K562 (cell line): Measurements from ENCODE around the gene SPATA32. TPM values are rescaled to one million over a fixed set of nuclear protein-coding genes. Genes with fewer than 3 reads are reported as not detected.
A peak's percentile ranks its signal among the peaks of the same experiment; 100 is the strongest.

ENCODE experiments used
- CEBPG ChIP-seq, 3 experiments: fragments of 200-800 bp in 1 of 3; sonication (Bioruptor generic) in 1 of 3; sonication (generic) in 1 of 3; formaldehyde crosslinking in 1 of 3; IDR thresholded peaks in 2 of 3; conservative IDR thresholded peaks in 1 of 3; 2 replicates each; pipeline versions ENCODE4 v1.6.1 to v1.8.0; 2016 to 2022; ENCODE audit warnings: missing compliant biosample characterization in 2 of 3, missing genetic modification characterization in 2 of 3, mild to moderate bottlenecking in 1 of 3, missing genetic modification reagents in 1 of 3
- CSDE1 ChIP-seq, 2 experiments: fragments of 450-650 bp; IDR thresholded peaks; 2 replicates each; pipeline ENCODE4 v1.6.1; 2016; ENCODE audit warnings: mild to moderate bottlenecking in 1 of 2
- ETV5 ChIP-seq: sonication (generic); formaldehyde crosslinking; IDR thresholded peaks from 2 replicates; pipeline ENCODE4 v1.4.0; 2020; ENCODE audit warnings: low read depth, mild to moderate bottlenecking, missing genetic modification reagents
- MBD2 ChIP-seq: sonication (generic); IDR thresholded peaks from 2 replicates; pipeline ENCODE4 v1.6.1; 2016; ENCODE audit warnings: low read depth, borderline replicate concordance
- NCOA4 ChIP-seq: fragments of 450-650 bp; IDR thresholded peaks from 2 replicates; pipeline ENCODE4 v1.6.1; 2018; ENCODE audit warnings: mild to moderate bottlenecking; ENCODE audit not compliant: partially characterized antibody
- NR2F6 ChIP-seq: fragments of 450-650 bp; formaldehyde crosslinking; IDR thresholded peaks from 2 replicates; pipeline ENCODE4 v1.4.0; 2020; ENCODE audit warnings: mild to moderate bottlenecking
- SETDB1 ChIP-seq: IDR thresholded peaks from one replicate; pipeline ENCODE4 v1.6.1; 2012; ENCODE audit warnings: low read length, control low read depth, inconsistent platforms
- YY1 ChIP-seq, 3 experiments: IDR thresholded peaks; 2 replicates each; pipeline ENCODE4 v1.6.1; 2011; ENCODE audit warnings: low read length in 2 of 3, mild to moderate bottlenecking in 2 of 3, moderate library complexity in 2 of 3, borderline replicate concordance in 1 of 3, control low read depth in 1 of 3, low read depth in 1 of 3; ENCODE audit not compliant: insufficient read depth in 3 of 3, insufficient replicate concordance in 2 of 3, control insufficient read depth in 1 of 3, insufficient read length in 1 of 3; ENCODE audit errors: extremely low read depth in 1 of 3
- ZNF780A ChIP-seq: fragments of 250-450 bp; sonication (Bioruptor Pico); IDR thresholded peaks from 2 replicates; pipeline ENCODE4 v1.5.0; 2021; ENCODE audit warnings: mild to moderate bottlenecking
- polyA plus RNA-seq, 8 experiments: library from polyadenylated mRNA; depleted of rRNA in 4 of 8; stranded (reverse) in 5 of 8; unstranded in 3 of 8; fragments of >200 nt; fragmentation: Nextera tagmentation in 2 of 8; fragmentation: Illumina TruSeq in 1 of 8; extraction: Ambion mirVana in 2 of 8; extraction: Trizol in 1 of 8; gene quantifications; 2 replicates each; pipeline versions ENCODE4 v1.2.1 to v1.2.3, GENCODE V29; 2011 to 2014; ENCODE audit warnings: inconsistent platforms in 1 of 8, missing spikeins in 1 of 8
- total RNA-seq, 7 experiments: library from RNA; depleted of rRNA in 6 of 7; stranded (reverse); fragments of >200 nt in 6 of 7; fragmentation: Illumina TruSeq in 2 of 7; extraction: Trizol in 2 of 7; gene quantifications; 2 replicates each; pipeline versions ENCODE4 v1.2.1 to v1.2.3, GENCODE V29; 2011 to 2021; ENCODE audit warnings: low replicate concordance in 1 of 7
- TF ChIP-seq, protein P1 (sequence below): IDR thresholded peaks from 2 replicates; pipeline ENCODE4 v1.6.1; 2011; ENCODE audit warnings: borderline replicate concordance, low read depth, mild to moderate bottlenecking, moderate library complexity, low read length; ENCODE audit not compliant: insufficient read depth, poor library complexity, severe bottlenecking
- TF ChIP-seq, protein P2 (sequence below): fragments of 450-650 bp; formaldehyde crosslinking; conservative IDR thresholded peaks from 2 replicates; pipeline ENCODE4 v1.4.0; 2022; ENCODE audit warnings: mild to moderate bottlenecking, missing genetic modification characterization
- TF ChIP-seq, protein P3 (sequence below): sonication (generic); formaldehyde crosslinking; IDR thresholded peaks from 2 replicates; pipeline ENCODE4 v1.8.1; 2023; ENCODE audit warnings: mild to moderate bottlenecking, missing genetic modification reagents, moderate library complexity
- TF ChIP-seq, protein P4 (sequence below): fragments of 250-450 bp; sonication (Bioruptor Pico); IDR thresholded peaks from 2 replicates; pipeline ENCODE4 v1.4.0; 2020; ENCODE audit warnings: mild to moderate bottlenecking, moderate library complexity, borderline replicate concordance
- TF ChIP-seq, protein P5 (sequence below): sonication (generic); formaldehyde crosslinking; IDR thresholded peaks from 2 replicates; pipeline ENCODE4 v1.8.1; 2022; ENCODE audit warnings: missing genetic modification reagents
- TF ChIP-seq, protein P6 (sequence below): sonication (generic); formaldehyde crosslinking; IDR thresholded peaks from 2 replicates; pipeline ENCODE4 v1.8.0; 2022; ENCODE audit warnings: mild to moderate bottlenecking, low read depth, missing genetic modification reagents

SPATA32 gene
- total and polyA plus RNA-seq, 9 of the 15 experiments (the other 6 are each of a cell fraction or from before 2014, with no cell fraction given) = 0.03 to 0.06 TPM; not detected in 7

DNA sequence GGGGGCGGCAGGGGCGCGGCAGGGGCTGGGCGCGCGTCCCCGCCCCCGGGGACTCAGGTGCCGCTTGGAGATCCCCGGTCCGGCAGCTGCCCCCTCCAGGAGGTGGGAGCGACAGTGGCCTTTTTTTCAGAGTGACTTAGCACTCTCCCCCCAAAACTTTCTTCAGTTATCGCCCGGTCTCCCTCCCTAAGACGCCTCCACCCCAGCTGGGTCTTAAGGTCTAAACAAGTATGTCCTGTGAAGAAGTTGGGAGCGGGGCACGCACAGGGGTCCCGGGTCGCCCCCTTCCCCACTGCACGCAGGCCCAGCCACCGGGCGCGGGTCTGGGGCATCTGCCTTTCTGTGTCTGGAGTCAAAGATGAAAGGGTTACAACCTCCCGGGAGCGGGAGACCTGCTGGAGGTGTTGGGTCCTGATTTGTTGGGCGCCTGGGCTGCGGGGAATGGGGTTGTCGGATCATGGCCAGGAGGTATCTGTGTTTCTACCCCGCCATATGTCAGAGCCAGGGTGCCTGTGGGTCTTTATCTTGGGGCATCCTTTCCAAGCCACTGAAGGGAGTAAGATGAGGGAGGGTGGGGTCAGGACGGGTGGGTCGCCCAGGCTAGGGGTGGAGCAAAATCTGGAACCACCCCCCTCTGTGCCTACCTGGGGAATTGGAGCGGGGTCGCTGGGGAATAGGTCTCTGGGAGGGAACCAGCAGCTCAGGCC lies 39.5 kb downstream of the SPATA32 start (continued):
- TF ChIP-seq, protein P1, sequence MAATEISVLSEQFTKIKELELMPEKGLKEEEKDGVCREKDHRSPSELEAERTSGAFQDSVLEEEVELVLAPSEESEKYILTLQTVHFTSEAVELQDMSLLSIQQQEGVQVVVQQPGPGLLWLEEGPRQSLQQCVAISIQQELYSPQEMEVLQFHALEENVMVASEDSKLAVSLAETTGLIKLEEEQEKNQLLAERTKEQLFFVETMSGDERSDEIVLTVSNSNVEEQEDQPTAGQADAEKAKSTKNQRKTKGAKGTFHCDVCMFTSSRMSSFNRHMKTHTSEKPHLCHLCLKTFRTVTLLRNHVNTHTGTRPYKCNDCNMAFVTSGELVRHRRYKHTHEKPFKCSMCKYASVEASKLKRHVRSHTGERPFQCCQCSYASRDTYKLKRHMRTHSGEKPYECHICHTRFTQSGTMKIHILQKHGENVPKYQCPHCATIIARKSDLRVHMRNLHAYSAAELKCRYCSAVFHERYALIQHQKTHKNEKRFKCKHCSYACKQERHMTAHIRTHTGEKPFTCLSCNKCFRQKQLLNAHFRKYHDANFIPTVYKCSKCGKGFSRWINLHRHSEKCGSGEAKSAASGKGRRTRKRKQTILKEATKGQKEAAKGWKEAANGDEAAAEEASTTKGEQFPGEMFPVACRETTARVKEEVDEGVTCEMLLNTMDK = no peak
- TF ChIP-seq SETDB1 (no peak), ZNF780A (CRISPR knock-in tag) (no peak), CSDE1 (IDR thresholded peaks at IDR 0.05) (no peak), YY1 (IDR thresholded peaks at IDR 0.05; ENCODE audit: borderline replicate concordance in 1 of 3, control insufficient read depth in 1 of 3, extremely low read depth in 1 of 3, insufficient read depth in 3 of 3, insufficient read length in 1 of 3, insufficient replicate concordance in 2 of 3, low read depth in 1 of 3, low read length in 2 of 3) (no peak), NCOA4 (no peak), ETV5 (CRISPR knock-in tag) (no peak), CEBPG (CRISPR knock-in tag; IDR thresholded peaks at IDR 0.05) (no peak), CEBPG (tag; conservative IDR thresholded peaks at IDR 0.05 in 1 of 2, IDR thresholded peaks at IDR 0.05 in 1 of 2) (no peak), MBD2 (peak; percentile 19; the same call in 1 of the 2 replicates), NR2F6 (CRISPR knock-in tag) (no peak)
- TF ChIP-seq, protein P2, sequence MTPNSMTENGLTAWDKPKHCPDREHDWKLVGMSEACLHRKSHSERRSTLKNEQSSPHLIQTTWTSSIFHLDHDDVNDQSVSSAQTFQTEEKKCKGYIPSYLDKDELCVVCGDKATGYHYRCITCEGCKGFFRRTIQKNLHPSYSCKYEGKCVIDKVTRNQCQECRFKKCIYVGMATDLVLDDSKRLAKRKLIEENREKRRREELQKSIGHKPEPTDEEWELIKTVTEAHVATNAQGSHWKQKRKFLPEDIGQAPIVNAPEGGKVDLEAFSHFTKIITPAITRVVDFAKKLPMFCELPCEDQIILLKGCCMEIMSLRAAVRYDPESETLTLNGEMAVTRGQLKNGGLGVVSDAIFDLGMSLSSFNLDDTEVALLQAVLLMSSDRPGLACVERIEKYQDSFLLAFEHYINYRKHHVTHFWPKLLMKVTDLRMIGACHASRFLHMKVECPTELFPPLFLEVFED (CRISPR knock-in tag) = no peak
- TF ChIP-seq, protein P3, sequence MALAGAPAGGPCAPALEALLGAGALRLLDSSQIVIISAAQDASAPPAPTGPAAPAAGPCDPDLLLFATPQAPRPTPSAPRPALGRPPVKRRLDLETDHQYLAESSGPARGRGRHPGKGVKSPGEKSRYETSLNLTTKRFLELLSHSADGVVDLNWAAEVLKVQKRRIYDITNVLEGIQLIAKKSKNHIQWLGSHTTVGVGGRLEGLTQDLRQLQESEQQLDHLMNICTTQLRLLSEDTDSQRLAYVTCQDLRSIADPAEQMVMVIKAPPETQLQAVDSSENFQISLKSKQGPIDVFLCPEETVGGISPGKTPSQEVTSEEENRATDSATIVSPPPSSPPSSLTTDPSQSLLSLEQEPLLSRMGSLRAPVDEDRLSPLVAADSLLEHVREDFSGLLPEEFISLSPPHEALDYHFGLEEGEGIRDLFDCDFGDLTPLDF = no peak
- TF ChIP-seq, protein P4, sequence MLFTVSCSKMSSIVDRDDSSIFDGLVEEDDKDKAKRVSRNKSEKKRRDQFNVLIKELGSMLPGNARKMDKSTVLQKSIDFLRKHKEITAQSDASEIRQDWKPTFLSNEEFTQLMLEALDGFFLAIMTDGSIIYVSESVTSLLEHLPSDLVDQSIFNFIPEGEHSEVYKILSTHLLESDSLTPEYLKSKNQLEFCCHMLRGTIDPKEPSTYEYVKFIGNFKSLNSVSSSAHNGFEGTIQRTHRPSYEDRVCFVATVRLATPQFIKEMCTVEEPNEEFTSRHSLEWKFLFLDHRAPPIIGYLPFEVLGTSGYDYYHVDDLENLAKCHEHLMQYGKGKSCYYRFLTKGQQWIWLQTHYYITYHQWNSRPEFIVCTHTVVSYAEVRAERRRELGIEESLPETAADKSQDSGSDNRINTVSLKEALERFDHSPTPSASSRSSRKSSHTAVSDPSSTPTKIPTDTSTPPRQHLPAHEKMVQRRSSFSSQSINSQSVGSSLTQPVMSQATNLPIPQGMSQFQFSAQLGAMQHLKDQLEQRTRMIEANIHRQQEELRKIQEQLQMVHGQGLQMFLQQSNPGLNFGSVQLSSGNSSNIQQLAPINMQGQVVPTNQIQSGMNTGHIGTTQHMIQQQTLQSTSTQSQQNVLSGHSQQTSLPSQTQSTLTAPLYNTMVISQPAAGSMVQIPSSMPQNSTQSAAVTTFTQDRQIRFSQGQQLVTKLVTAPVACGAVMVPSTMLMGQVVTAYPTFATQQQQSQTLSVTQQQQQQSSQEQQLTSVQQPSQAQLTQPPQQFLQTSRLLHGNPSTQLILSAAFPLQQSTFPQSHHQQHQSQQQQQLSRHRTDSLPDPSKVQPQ (CRISPR knock-in tag) = no peak
- TF ChIP-seq, protein P5, sequence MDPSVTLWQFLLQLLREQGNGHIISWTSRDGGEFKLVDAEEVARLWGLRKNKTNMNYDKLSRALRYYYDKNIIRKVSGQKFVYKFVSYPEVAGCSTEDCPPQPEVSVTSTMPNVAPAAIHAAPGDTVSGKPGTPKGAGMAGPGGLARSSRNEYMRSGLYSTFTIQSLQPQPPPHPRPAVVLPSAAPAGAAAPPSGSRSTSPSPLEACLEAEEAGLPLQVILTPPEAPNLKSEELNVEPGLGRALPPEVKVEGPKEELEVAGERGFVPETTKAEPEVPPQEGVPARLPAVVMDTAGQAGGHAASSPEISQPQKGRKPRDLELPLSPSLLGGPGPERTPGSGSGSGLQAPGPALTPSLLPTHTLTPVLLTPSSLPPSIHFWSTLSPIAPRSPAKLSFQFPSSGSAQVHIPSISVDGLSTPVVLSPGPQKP = no peak
- TF ChIP-seq, protein P6, sequence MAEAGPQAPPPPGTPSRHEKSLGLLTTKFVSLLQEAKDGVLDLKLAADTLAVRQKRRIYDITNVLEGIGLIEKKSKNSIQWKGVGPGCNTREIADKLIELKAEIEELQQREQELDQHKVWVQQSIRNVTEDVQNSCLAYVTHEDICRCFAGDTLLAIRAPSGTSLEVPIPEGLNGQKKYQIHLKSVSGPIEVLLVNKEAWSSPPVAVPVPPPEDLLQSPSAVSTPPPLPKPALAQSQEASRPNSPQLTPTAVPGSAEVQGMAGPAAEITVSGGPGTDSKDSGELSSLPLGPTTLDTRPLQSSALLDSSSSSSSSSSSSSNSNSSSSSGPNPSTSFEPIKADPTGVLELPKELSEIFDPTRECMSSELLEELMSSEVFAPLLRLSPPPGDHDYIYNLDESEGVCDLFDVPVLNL (CRISPR knock-in tag) = no peak
